Hippocampal formation (tissue), 2 donors: ENCODE results near the gene MAGI2.

Experiments
- DNase-seq, 2 donors: peaks; one replicate each; lab custom pipeline; 2025; lab: John Stamatoyannopoulos, UW

MAGI2 gene

DNA sequence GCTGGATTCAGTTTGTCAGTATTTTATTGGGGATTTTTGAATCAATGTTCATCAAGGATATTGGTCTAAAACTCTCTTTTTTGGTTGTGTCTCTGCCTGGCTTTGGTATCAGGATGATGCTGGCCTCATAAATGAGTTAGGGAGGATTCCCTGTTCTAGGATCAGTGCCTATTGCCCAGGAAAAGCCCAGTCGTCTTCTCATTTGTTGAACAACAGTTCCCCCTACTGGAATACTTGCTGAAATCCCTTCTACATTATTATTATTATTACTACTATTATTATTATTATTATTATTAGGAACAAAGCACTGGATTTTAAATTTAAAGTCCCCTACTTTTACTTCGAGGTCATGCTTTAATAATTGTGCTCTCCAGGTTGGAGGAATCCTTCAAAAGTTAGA is 528.9 kb downstream of the MAGI2 start:
- DNase-seq, result no peak

DNA sequence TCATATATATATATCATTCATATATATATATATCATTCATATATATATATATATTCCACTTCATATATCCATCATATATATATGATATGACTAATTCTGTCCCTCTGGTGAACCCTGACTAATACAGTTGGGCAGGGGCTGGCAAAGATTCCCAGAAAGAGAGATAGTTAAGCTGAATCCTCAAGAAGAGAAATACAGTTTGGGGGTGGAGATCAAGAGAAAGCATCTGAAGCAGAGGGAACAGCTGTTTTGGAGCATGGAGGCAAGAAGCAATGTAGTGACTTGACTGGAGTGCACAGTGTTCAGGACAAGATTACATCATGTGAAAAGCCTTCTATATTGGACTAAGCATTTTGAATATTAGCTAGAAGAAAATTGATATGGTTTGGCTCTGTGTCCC is 540.7 kb downstream of the MAGI2 start:
- DNase-seq, result no peak

DNA sequence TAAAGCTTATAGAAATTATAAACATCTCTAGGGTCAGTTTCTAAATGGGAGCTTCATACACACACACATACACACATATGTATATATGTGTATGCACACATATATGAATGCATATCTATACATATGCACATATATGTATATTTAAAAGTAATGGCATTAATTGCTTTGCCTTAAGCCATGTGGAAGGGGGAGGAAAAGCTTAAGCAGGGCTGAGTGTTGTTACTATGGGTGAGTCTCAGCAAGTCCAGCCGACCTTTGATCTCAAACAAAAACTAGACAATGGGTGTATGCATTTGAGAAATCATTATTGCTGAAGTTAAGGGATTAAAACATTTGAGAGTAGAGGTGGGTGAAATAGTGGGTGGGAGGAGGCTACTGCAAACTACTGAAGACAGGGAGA is 546.7 kb downstream of the MAGI2 start:
- no peak for DNase-seq

DNA sequence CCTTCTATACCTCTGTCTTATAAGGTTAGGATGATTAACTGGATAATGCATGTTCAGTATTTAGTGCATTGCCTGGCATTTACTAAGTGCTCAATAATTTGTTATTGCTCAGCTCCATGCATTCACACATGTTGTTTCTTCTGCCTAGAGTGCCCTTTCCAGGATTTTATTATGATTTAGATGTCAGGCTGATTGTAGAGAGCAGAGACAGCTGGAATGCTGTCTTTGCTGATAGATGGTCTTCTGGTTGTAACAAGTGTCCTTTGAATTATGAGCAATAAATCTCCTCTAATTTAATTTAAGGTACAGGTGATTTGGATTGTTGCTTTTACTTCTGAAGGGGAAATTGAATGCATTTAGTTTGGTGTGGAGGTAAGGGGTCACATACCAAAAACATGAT is 548.0 kb downstream of the MAGI2 start:
- no peak for DNase-seq

DNA sequence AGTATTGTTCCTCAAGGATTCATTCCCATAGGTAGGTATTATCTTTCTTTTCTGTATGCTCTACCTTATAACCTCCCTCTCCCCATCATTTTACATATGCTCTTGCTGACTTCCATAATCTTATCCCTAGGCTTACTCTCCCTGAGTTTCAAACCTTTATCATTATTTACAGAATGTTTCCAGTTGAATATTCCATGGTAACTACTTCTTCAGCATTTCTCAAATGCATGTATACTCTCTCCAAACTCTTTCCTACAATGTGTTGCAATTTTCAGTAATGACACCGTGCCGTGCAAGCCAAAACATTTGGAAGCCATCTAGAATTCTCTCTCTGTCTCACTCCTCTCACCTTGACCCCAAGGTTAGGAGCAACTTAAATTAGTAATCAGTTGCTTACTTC is 548.5 kb downstream of the MAGI2 start:
- no peak for DNase-seq

DNA sequence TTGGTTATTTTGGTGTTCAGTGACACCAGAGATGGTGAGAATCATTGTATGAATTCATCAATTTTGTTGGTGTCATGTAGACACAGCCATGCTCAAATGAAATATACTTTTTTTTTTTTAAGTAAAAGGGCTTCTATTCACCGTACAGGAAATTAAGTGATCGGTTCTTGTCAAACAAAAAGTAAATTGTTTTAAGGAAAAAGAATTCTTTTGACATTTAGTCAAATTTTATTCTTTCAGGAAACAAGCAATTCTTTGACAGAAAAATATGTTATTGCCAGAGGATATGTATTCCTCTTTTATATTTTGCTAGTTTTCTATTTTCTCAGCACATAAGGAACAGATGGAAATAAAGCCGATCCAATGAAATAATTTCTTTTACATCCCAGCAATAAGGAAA is 551.9 kb downstream of the MAGI2 start:
- DNase-seq, result no peak

DNA sequence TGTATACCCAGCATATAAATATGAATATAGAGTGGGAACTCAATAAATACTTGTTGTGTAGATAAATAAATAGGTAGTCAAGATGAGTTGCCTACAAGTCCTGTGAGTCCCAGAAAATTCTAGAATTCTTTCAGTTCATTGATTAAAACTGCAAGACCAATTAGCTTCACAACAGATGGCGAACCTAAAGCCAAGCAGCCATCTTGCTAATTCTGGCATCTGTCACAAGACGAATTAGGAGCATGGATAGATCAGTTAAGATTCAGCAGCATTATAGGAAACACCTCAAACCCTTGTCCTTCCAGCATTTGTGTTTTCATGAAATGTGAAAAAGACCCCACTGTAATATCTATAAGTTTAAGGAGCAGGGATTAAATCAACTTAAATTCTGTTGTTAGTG is 552.7 kb downstream of the MAGI2 start:
- no peak for DNase-seq

DNA sequence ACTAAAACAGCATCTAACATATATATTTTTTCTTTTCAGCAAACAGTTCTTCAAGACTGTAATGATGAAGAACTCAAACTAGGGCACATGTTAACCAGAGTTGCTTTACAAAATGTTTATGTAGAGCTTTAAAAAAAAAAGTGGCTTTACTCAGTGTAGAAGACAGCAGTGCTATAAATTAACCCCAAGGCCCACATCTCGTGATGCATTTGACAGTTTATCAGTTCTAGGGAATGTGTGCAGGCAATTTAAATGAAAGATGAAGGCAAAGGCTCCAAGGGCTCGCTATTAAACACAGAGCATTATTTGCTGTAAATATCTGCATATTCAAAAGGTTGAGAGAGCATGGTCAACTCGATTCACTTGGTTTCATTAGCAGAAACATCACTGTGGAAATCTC is 558.1 kb downstream of the MAGI2 start:
- no peak for DNase-seq

DNA sequence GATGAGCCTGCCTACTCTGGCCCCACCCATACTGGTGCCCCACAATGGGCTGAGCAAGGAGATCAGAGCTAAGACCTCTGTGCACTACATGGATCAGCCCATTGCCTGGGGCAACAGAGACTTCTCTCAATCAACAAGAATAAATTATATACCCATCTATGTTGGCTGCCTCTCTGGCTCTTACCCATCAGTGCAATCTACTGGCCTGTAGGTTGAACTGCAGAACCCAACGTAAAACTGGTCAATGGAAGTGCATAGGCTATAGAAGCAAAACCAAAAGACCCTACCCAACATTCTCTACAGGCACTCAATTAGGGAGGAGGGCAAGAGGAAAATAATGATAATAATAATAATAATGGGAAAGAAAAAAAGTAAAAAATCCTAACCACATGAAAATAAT is 574.3 kb downstream of the MAGI2 start:
- DNase-seq, result no peak

DNA sequence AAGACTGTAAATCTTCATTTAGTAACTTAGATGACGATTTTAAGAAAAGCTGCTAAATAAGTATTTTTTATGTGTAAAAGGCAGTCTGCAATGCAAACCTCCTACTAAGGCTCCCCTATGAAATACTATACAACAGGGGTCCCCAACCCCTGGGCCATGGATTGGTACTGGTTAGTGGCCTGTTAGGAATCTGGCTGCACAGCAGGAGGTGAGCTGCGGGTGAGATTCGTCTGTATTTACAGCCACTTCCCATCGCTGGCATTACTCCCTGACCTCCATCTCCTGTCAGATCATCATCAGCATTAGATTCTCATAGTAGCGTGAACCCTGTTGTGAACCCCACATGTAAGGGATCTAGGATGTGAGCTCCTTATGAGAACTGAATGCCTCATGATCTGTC is 580.4 kb downstream of the MAGI2 start:
- DNase-seq, result no peak

DNA sequence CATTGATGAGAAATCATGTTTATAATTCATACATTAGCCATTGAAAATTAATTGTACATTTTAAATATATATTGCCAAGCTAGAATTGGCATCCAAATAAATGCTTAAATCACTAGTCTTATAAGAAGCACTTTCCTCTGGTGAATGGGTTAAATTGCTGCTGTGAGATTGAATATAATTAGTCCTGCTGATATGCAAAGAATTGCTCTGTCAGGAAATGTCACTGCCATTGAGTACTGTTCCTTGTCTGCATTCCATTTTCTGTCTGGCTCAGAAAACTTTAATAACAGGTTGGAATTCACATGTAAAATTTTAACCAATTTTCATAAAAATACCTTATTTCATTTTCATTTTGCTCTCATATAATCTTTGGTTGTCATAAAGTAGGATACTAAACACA is 589.1 kb downstream of the MAGI2 start:
- DNase-seq, result no peak

DNA sequence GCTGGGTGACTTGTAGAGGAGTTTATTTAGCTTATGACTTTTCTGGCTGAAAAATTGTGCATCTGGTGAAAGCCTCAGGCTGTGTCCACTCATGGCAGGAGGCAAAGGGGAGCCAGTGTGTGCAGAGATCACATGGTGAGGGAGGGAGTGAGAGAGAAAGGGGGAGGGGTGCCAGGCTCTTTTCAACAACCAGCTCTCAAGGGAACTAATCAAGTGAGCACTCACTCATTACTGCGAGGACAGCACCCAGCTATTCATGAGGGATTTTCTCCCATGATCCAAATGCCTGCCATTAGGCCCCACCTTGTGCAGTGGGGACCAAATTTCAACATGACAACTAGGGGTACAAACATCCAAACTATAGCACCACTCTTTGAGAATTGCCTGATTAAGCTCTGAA is 590.2 kb downstream of the MAGI2 start:
- DNase-seq, result no peak

DNA sequence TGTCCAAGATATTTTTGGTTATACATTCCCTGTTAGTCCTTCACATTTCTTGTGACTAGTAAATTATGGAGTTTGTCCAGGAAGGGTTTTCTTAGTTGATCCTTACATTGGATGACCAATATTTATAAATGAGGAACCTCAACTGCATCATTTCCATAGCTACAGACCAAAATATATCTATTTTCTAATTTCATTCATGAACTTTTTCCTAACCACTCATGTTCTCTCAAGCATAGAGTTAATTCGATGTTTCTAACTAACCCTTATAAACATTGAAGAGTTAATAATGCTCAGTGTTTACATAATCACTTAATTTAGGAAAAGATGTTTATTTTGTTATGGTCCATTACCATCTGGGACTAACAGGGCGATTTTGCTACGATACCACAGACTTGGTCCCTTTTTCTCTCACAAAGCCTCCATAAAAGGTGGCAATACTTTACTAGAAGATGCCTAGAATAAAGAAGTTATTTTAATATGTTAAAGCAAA is 591.0 kb downstream of the MAGI2 start:
- DNase-seq, result no peak

DNA sequence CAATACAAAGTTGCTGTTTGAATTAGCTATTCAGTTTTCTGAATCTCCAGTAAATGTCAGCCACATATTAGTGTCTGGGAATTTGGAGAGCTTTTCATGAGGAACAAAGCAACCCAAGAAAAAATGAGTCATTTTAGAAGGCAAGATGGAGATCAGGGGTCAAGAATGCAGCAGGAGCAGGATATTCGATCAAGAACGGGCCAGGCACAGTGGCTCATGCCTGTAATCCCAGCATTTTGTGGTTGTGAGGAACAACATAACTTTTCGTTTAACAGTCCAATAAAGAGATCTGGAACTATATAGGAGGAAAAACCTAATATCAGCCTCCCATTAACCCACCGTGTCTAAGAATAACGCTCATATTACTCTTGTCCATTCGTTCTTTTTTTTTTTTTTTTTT is 600.5 kb downstream of the MAGI2 start:
- DNase-seq, result no peak

DNA sequence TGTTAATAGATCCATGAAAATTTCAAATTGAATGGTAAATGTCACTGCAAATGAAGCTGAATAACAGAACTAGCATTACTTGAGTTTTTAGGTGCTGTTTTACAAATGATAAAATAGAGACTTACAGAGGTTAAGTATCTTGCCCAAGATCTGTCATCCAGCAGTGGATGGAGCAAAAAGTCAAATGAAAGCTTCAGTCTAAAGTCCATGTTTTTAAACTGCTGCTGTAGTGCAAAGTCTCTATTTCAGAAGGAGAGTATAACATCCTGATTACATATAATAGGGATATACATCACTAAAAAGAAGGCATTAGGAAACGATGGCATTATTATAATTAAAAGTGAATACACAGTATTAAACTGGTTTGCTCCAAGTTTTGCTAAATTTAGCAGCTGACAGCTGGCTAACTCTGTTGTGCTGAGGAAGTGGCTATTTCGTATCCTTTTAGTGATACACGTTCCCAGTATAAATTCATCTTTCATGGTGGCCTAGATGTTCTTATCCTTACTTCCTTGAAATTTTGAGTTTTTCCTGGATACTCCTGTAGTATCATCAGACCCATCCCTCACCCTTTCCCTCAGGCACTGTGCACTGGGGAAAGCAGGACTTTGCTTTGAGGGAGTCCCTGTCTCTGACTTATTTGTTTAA is 603.2 kb downstream of the MAGI2 start:
- no peak for DNase-seq

DNA sequence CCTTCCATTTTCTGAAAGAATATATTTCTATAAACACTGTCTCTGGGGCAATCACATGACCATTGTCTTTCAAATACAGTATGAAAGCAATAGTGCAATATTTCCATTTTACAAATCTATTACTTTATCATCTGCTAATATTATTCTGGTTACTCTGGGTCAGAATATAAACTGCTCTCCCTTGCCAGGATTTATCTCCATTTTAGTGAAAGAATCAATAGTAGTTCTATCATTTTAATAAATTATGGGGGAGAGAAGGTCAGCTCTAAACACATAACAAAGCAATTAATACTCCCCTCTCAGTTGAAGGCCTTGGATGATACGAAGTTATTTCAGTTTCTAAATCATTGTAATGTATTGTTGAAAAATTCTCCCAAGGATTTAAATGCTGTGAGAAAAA is 608.3 kb downstream of the MAGI2 start:
- no peak for DNase-seq

DNA sequence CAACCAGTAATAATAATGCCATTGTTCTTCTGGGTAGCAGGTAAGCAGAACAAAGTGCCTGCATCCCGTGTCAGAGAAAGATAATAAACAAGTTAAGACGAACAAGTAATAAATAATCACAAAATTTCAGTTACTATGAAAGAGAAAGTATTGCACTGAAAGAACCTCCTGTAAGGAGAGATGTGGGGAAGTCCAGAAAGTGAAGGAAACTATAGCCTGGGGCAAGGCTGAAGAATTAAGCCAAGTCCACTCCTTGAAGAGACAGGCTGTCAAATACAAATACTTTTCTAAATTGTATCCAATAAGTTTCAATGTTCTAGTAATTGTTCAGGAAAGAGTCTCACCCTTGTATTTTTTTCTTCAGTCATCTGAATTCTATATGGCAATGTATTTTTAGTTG is 611.4 kb downstream of the MAGI2 start:
- DNase-seq, result no peak

DNA sequence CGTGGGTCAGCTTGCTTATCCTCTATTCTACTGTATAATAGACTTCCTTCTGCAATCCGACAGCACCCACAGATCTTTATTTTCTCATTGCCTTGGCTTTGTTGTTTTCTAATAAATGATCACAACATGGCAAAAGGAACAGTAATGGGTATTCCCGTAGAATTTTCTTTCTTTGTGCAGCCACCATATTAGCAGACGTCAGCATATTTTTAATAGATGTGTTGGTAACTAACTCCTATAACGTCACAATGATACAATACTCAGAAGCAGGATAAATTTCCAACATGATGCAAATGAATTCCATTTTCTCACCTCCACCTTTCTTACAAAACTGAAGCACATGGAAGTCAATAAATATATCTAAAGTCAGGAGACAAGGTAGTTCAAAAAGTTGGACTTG is 617.6 kb downstream of the MAGI2 start:
- DNase-seq, result no peak

DNA sequence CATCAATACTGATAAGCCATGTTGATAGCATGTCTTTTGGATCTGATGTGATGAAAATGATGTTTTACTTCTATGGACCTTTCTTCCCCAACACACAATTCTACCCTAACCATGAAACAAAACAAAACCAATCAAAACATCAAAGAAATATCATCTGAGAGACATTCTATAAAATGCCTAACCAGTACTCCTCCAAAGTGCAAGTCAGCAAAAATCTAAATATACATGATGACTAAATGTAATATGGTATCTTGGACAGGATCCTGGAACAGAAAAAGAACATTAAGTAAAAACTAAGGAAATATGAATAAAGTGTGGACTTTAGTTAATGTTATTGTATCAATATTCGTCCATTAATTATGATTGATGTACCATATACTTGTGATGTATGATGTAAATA is 625.1 kb downstream of the MAGI2 start:
- no peak for DNase-seq

DNA sequence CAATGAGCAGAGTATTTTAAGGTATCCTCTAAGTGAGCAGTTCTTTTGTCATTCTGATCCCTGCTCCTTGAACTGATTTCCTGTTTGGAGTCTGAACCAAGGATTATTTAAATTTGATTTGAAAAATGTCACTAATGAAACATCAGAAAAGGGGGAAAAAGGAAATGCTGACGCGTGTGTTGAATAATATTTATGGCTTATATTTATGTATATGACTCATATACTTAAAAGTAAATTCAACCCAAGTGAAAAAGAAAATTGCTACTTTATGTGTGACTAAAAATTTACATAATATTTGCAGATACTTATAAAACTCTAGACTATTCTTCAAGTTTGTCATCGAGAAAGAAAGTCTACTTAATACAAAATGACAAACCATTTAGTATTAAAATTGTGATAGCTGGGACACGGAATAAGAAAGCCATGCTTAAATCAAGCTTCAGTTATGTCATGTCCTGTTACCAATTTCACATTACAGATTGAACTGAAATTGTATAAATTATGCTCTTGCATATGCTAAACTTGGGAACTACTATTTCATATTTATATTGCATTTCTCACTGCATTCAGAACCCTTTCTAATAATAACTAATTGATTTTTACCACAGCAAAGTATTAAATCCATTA is 649.9 kb downstream of the MAGI2 start:
- no peak for DNase-seq

DNA sequence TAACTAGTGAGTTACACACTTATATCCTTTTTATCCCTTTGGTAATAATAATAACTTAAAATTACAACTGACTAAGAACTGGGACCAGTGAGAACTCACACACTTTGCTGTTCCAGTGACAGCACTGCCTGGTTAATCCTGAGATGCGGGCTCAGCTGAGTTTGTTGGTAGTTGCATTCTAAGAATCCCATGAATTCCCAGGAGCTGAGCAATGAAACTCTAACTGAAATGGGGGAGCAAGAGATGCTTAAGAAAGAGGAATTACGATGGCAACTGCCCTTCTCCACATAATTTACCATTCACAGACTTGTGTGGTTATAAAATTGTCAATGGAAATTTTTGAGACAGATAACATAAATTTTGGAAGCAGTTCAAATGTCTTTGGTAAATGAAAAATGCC is 659.4 kb downstream of the MAGI2 start:
- no peak for DNase-seq

DNA sequence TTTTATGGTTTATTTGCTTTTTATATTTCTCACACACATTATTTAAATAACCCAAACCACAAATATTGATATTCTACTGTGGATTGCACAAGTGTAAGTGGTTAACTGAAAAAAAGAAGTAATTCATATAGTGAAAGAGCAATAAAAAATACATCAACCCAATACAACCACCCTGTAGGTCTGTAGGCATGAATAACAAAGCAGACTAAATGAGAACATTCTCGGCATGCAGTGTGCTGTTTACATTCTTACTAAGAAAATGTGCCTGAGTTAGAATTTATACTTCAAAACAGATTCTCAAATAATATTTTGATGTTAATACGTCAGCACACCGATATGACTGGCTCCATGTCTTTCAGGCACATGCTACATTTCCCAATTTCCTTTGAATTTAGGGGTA is 660.8 kb downstream of the MAGI2 start:
- DNase-seq, result no peak

DNA sequence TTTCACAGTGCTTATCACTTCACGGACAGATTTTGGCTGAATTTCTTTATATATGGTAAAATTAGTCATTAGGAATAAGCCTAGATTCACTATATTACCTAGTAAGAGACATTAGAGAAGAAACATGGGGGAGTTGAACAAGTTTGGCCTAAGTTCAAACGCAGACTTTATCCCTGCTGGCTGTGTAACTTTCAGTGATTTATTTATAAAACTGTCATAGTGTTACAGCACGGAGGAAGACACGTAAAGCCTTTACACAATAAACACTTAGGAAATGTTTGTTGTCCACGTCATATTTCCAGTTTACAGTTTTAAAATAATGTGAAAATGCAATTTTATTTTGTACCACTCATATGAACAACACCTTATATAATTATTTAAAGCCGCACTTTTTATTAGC is 661.5 kb downstream of the MAGI2 start:
- DNase-seq, result no peak

DNA sequence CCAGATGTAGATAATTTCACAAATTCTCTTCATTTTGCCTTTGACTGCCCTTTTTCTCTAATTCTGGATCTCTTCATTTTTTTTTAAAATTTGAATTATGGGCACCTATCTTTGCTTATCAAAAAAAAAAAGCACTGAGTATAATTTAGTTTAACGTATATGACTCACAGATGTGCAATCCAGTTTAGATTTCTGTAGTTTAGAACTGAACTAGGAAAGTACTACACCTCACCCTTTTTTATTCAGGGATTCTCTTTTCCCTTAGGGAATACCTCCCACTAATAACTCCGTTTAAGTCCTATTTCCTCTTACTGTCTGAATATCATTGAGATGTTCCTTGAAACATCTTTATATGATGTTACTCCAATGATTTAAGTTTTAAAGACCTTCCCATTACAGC is 665.0 kb downstream of the MAGI2 start:
- no peak for DNase-seq
